GM21526 (cell line): Measurements from ENCODE around the gene ITPR2.
"Not testable (repeated sequence)": the region's sequence is repeated elsewhere in the genome, so short reads cannot be mapped to it uniquely, and the experiment has no call there.

Experiments
- ATAC-seq: cut with Tn5 transposase; IDR thresholded peaks from one replicate; pipeline ENCODE4 v1.9.1; 2021; ENCODE audit warnings: moderate library complexity; ENCODE audit not compliant: unreplicated experiment, low FRiP score

Gene ITPR2

DNA sequence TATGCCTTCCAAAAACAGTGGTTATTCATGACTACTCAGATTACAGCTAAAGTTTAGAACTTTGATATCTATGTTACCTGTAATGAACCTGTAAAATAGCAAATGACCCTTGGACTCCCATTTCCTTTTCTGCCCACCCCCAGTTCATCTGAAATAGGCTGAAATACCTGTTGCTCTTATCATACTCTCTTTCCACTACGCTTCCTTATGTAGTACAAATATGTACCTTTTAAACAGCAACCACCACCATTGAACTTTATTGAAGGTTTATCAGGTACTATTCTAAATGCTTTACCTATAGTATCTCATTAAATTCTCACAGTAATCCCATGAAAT is 398.0 kb downstream of the ITPR2 start:
- ATAC-seq = no peak

DNA sequence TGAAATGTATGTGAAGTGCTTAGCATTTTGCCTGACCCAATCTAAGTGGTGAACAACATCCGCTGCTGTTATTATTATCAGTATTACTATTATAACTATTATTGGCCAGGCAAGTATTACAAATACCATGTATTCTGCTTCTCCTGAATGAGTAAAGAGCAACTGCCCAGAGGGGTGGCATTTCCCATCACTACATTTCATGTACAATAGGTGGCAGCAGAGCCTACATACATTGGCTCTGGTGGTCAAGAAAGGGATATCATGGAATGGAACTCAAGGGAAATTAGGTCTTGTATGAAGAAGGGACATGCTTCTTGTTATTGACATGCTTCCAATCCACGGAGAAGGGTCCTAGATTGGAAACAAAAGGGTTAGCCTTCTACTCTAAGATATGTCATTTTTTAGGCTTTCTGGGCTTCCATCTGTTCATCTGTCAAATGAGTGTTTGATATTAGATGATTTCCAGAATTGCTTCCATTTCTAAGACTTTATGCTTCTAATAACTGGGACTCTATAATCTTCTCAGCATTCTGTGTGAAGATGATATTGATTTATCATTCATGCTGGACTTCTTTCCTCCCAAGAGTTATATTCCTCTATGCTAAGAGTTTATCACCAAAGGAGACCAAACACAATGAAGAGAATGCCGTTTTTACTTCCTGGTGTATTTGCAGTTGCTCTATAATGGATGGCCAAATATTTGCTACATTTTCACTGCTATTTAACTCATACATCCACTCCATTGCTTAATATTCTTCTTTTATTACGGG is 398.5 kb downstream of the ITPR2 start:
- peak; percentile 71 for ATAC-seq

DNA sequence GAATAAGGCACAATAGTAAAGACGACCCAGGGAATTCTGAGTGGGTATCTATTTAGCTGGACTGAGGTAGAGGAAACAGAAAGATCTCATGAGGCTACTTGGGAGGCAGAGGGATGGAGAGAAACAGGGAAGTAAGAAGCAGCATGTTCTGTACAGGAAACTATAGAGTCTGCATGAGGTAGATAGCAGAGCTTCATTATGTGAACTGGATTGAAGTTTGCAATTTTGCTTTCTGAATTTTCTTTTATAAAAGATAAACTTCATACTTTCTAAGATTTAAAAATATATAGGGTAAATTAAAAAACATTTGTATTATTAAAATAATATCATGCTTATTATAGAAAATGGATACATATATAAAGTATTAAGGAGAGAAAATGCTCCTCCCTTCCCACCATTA is 399.3 kb downstream of the ITPR2 start:
- ATAC-seq = not testable (repeated sequence)

DNA sequence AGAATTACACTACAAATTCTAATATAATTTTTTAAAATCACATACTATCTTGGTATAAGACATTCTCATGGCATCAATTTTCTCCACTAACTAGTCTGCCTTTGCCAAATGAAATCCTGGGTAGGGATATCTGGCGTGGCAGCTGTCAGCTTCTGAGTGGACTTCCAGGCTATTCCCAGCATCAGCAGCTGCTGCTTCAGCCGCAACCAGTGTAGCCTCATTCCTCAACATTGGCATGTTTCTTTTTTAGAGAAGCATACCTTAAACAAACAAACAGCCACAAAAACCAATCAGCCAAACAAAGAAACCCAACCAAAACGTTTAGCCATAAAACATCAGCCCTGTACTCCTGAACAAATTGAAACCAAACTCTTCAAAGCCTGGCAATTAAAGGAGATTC is 401.8 kb downstream of the ITPR2 start:
- ATAC-seq = no peak

DNA sequence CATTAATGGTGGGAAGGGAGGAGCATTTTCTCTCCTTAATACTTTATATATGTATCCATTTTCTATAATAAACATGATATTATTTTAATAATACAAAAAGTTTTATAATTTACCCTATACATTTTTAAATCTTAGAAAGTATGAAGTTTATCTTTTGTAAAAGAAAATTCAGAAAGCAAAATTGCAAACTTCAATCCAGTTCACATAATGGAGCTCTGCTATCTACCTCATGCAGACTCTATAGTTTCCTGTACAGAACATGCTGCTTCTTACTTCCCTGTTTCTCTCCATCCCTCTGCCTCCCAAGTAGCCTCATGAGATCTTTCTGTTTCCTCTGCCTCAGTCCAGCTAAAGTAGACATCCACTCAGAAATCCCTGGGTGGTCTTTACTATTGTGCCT is 402.4 kb downstream of the ITPR2 start:
- not testable (repeated sequence) for ATAC-seq

DNA sequence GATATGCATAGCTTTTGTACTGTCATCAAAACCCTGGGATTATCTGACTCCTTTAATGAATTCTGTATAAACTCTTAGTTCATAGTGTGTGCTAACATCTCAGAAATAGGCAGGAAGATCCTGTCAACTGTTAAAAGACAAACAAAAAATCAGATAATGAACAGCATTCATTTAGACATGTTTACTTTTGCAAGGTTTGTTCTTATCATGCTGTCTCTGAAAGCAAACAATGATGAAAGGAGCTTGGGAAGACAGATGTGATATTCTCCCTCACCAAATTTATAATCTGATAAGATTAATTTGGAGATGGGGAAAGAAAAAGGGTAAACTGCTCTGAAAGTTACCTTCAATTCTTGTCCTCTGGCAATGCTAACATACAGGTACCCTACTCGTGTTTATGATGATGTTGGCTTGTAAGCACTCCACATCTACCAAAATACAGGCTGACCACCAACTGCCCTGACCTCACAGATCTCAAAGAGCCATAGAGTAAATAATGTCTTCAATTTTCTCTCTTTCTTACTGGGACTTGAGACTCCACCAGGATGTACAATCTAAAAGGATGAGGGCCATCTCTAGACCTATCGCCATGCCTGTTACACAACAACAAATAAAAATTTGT is 403.8 kb downstream of the ITPR2 start:
- no peak for ATAC-seq

DNA sequence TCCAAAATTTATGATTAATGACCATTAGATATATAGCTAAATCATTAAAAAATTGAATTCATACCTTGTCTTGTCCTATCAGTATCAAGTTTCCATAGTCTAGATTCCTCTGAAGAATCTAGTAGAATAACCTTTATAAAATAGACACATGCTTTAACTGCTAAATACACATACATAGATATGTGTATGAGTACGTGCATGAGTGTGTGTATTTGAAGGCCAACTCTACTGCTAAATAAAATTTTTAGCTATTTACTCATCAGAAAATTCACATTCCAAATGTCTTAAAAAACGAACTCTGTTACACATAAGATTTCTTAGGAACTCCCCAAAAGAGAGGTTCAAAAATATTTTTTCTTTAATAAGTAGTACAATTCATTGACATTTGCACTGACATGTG is 404.6 kb downstream of the ITPR2 start:
- no peak for ATAC-seq

DNA sequence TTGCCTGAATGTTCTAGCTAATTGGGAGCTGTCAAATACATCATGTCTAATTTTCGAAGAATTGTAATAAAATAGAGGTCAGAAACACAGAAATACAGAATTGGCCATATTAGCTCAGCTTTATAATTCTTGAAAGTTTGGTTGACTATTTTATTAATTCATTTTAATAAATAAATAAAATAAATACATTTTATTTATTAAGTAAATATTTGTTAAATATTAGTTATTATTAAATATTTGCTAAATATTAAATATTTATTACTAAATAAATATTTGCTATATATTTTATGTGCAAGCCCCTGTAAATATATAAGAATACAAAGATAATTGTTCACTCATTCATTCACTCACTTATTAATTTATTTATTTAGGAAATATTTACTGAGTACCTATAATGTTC is 406.3 kb downstream of the ITPR2 start:
- ATAC-seq = no peak

DNA sequence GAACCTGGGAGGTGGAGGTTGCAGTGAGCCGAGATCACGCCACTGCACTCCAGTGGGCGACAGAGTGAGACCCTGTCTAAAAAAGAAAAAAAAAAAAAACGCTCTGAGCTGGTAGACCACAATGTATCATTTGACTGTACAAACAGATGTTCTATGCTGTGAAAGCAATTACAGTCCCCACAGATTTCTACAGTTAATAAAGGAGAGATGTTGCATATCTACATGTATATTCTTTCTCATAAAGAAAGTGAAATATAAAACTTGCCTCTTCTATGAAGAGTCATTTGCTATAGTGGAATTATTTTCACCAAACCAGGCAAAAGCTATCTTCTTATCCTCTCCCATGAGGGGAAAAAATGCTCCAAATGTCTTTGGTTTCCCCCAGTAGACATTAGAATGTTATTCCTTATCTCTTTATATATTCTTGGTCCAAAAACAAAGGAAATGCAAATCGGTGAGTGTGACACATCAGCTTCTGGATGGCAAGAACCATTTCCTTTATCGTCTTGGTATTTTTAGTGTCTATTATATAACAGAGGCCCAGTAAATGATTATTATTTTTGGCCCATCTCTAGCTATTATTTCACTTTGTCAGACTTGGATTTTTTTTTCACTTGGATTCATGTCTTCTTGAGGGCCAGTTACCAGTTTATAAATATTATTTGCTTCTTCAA is 407.3 kb downstream of the ITPR2 start:
- peak; percentile 43 for ATAC-seq

DNA sequence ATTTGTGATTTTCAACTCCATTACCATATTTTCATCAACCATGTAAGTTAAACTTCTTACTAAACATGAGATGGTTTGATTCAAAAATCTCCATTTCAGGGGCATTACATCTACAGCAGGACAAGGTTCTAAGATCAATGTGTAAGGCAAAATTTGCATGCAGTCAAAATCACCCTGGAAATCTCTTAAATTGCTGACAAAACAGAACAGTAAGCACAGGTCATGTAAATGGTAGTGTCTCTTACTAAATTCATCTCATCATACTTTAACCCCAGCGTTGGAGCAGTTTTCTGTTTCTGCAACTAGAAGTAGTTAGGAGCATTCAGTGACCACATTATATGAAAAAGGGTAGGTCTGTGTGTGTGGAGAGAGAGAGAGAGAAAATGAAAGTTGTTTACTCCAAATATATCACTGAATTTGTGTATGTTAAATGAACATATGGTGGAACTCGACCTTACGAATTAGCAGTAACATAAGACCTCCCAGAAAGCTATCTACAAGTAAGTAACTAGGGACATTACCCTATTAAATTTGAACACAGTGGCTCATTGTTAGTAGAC is 410.1 kb downstream of the ITPR2 start:
- ATAC-seq = peak; percentile 70

DNA sequence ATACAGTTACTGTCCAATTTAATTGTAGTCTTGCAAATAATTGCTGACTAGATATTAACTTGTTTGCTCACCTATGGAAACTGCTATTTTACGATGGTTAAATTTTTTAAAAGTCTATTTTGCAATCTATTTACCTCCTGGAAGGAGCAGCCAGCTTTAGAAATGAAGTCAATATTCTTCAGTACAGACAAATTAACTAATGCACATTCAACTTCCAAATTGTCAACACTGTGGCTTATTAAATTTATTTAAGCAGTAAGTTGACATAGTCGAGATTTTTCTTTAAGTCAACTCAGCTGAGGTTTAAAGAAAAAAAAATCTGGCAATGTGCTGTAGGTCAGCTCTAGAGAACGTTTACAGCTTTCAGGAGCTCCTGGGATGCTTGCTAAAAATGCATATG is 416.4 kb downstream of the ITPR2 start:
- ATAC-seq = no peak

DNA sequence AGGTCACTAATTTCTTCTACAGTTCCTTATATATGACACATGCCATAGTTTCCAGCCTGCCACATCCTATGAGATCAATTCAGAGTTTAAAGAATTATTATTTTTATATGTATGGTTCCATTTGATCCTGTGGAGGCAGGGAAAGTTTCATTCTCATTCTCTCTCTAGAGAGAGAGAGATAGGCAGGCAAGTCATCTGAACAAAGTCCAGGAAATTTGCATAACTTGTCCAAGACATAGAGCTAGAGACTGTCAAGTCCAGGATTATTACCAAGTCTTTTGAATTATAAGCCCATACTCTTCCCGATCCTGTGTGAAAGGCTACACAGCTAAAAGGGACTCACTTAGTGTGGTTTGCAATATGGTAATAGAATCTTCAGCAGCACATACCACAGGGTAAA is 422.3 kb downstream of the ITPR2 start:
- no peak for ATAC-seq

DNA sequence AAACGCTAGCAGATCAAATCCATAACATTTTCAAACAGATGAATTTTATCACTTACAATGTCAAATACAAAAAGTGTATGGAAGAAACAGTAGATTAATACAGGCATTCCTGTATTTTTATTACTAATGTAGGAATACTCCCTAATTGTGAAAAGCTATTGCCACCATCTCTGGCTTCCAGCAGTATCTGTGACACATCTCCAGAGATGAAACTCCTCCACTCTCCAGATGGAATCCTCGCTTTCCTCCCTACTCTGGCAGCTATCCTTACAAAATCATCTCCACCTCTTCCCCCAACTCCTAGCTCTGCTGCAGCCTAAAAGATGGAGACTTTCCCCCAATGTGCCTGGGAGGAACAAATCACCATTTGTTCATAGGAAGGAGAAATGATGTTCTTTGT is 426.2 kb downstream of the ITPR2 start:
- ATAC-seq = no peak

DNA sequence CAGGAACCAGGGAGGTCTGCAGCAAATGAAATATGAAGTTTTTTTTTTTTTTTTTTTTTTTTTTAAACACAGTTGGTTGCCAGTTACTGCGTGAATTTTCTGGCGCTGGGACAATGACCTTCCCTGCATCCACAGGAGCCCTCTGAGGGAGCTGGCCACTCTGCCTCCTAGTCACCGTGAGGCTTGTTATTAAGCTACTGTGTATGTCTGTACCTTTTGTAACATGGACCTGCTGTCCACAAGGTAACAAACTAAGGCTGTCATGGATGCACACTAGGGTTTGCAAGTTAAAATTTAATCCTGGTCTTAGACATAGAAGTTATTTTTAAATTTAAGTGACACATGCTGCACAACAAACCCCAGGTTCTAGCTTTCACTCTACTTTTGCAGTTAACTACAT is 426.6 kb downstream of the ITPR2 start:
- ATAC-seq = no peak

DNA sequence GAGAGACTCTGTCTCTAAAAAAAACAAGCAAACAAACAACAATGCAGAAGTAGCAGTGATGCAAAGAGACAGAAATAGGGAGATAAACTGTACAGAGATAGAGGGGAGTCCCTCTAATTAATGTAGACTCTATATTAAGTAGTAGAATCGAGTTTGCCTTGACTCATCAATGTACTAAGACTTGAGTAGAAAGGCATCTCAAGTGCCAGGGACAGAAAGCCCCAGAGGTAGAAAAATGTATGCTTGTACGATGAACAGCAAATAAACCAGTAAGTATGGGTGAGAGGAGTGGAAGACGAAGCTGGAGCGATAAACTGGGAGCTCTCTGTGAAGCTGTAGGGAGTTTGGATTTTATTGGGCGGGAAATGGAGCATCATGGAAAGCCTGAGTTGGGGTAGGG is 429.4 kb downstream of the ITPR2 start:
- no peak for ATAC-seq

DNA sequence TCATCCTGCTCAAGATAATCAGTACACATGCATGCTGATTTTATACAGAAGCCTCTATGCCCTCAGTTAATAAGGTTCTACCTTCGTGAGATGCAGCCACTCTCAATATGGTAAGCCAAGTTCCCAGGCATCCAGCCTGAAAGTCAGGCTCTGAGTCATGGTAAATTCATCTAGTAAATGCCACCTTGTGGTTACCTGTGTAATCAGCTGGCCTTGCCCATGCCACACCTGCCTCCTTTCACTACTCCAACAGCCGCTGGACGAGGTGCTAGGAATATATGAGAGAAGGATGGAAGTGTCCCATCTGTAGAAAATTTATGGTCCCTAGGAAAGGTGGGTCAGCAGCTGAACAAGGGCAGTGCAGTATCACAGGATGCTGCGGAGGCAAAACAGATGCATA is 430.3 kb downstream of the ITPR2 start:
- ATAC-seq = no peak

DNA sequence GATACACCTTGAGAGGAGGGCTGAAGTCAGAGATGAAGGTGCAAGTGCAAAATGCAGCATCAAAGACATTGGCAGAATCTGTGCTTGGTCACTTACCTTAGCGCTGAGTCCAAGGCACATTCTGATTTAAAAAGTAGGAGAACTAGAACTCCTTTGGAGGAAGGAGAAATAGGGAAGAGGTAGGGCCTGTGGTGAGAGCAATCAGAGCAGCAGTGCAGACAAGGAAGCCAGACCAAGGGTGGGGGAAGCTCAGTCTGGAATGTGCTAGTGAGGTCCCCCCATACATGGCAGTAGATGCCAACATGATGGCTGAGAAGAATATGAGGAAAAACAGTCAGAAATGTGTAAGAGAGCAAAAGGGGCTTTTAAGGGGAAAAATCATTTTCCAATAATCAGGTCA is 431.1 kb downstream of the ITPR2 start:
- no peak for ATAC-seq

DNA sequence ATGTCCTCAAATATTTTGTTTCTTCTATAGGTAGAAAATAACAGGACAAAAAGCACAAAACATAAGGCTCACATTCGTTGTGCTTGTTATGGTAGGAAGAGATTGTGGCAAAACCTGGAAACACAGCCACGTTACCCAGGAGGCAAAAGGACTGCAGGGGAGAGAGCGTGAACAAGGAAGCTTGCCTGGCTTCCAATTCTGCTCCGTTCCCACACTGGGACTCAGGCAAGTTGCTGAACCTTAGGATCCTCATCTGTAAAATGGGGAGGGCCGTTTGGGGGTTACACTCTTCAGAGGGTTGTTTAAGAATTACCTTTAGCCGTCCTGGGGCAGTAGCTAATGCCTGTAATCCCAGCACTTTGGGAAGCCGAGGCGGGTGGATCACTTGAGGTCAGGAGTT is 432.4 kb downstream of the ITPR2 start:
- ATAC-seq = no peak

DNA sequence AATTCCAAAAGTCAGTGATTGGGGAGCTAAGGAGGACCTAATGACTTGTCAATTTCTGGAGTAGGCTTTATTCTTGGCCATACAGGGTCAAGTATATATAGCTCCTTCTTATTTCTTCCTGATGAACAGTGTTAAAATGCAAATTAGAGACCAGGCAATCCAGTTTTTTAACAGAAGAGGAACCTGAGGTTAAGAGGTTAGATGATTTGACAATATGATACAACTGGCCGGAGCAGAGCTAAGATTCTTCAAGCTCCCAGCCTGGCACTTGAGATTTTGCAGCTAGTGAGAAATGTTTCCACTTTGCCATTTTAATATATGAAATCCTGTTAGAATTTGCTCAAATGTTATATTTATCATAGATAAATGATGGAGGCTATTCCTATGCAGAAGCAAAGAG is 433.6 kb downstream of the ITPR2 start:
- no peak for ATAC-seq

DNA sequence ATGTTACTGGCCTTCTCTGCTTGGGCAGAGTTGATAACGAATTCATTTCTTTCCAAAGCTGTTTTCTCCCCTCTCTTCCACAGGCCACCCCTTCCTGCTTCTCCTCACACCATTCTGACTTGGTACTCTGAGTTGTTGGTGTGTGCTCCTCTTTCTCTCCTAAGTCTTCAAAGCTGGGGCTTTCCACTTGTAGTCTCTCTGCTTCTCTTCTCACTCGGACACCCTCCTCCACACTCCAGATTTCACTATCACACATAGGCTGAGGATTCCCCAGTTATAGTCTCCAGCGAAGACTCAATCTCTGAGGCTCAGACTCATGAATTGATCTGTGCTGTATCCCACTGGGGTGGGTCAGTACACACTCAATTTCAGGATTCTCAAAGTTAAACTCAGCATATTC is 436.6 kb downstream of the ITPR2 start:
- no peak for ATAC-seq

DNA sequence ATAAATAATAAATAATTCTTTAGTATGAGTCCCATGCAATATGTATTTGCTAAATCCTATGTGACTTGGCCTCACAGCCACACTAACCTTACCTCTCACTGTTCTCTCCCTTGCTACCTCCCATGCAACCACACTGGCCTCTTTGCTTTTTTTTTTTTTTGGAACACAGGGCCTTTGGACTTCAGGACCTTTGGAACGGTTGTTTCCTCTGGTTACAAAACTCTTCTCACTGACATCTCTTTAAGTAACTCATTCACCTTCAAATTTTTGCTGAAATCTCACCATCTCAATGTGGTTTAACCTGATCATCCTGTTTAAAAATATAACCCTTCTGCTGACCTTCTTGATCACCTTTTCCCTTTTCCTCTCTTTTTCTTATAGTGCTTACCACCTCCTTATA is 443.7 kb downstream of the ITPR2 start:
- ATAC-seq = no peak

DNA sequence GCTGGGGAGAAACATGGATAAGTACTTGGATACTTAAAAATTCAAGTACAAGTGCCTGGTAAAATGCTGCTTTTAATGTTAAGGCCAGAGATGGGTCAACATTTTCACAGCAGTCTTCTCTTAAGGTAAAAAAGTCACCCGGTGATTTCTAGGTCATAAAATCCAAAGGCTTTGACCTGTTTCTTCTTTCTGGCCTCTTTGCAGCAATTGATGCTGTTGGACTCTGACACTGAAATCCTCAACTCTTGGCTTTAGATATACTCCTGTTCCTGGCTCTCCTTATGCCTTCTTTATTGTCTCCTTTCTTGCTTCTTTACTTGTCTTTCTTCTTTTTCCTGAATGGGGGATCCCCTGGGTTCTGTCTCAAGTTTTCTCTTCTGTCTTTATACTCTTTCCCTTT is 448.5 kb downstream of the ITPR2 start:
- ATAC-seq = no peak
